ENCODE data around the gene LSS. TPM values are rescaled to one million over a fixed set of nuclear protein-coding genes. Genes with fewer than 3 reads are reported as not detected.

Gene LSS
- total RNA-seq, 2 donors from 2014 or later, result 56.7 to 85.2 TPM

- H3K36me3 Mint-ChIP-seq (ENCODE audit: low read depth), result peaks cover 35% of the 10 kb centered on the region
- Histone ChIP-seq H3K36me3 (ENCODE audit: control insufficient read depth, insufficient read depth, low read length) (peaks cover 6% of the 10 kb centered on the region), H3K27me3 (ENCODE audit: control insufficient read depth, insufficient read depth, low read length, poor library complexity, severe bottlenecking) (no peaks in the 10 kb centered on the region), H3K9me3 (ENCODE audit: control insufficient read depth, low read length) (no peaks in the 10 kb centered on the region), H3K9ac (ENCODE audit: extremely low read depth, low read length, poor library complexity, severe bottlenecking) (no peak overlapping the region), H3K4me3 (ENCODE audit: low read length) (no peak overlapping the region), H3K4me1 (ENCODE audit: control insufficient read depth, insufficient read depth, low read length) (no peaks in the 10 kb centered on the region), H3K27ac (ENCODE audit: low read depth, low read length) (no peak overlapping the region)
- no peak overlapping the region for H3K4me3 Mint-ChIP-seq
- peaks cover 19% of the 10 kb centered on the region for H3K9me3 Mint-ChIP-seq
- H3K4me1 Mint-ChIP-seq, result no peaks in the 10 kb centered on the region
- DNase-seq, result no peak
- H3K27ac Mint-ChIP-seq, result no peak overlapping the region
- TF ChIP-seq CTCF (conservative IDR thresholded peaks at IDR 0.05), result no peak
- H3K27me3 Mint-ChIP-seq (ENCODE audit: insufficient read depth), result no peaks in the 10 kb centered on the region
- 94 to 97% methylated on average over 14 to 31 of the region's 32 CpGs for WGBS, 2 experiments (ENCODE audit: insufficient coverage in 1 of 2, insufficient read length in 1 of 2)
Observed at GRCh38 chr21:46159841-46160656, 68.5 kb downstream of the LSS start.

GRCh38 chr21:46159390-46159789 lies 69.2 kb downstream of the LSS start:
- Mint-ChIP-seq H3K27me3 (ENCODE audit: insufficient read depth) (no peaks in the 10 kb centered on the region), H3K27ac (no peak overlapping the region), H3K4me3 (no peak overlapping the region), H3K9me3 (peaks cover 19% of the 10 kb centered on the region), H3K4me1 (no peaks in the 10 kb centered on the region), H3K36me3 (ENCODE audit: low read depth) (peaks cover 30% of the 10 kb centered on the region)
- WGBS, 2 experiments (ENCODE audit: insufficient coverage in 1 of 2, insufficient read length in 1 of 2), result 93 to 95% methylated on average over 11 to 12 of the region's 12 CpGs
- no peak for DNase-seq
- Histone ChIP-seq H3K9ac (ENCODE audit: extremely low read depth, low read length, poor library complexity, severe bottlenecking) (no peak overlapping the region), H3K27me3 (ENCODE audit: control insufficient read depth, insufficient read depth, low read length, poor library complexity, severe bottlenecking) (no peaks in the 10 kb centered on the region), H3K36me3 (ENCODE audit: control insufficient read depth, insufficient read depth, low read length) (peaks cover 6% of the 10 kb centered on the region), H3K9me3 (ENCODE audit: control insufficient read depth, low read length) (no peaks in the 10 kb centered on the region), H3K4me1 (ENCODE audit: control insufficient read depth, insufficient read depth, low read length) (no peaks in the 10 kb centered on the region), H3K27ac (ENCODE audit: low read depth, low read length) (no peak overlapping the region), H3K4me3 (ENCODE audit: low read length) (no peak overlapping the region)
- no peak for TF ChIP-seq CTCF (conservative IDR thresholded peaks at IDR 0.05)

GRCh38 chr21:46158666-46159300 lies 69.8 kb downstream of the LSS start:
- Mint-ChIP-seq H3K9me3 (peaks cover 19% of the 10 kb centered on the region), H3K36me3 (ENCODE audit: low read depth) (peaks cover 24% of the 10 kb centered on the region), H3K4me3 (no peak overlapping the region), H3K27ac (no peak overlapping the region), H3K4me1 (no peaks in the 10 kb centered on the region), H3K27me3 (ENCODE audit: insufficient read depth) (no peaks in the 10 kb centered on the region)
- no peaks in the 10 kb centered on the region for H3K27me3 ChIP-seq (ENCODE audit: control insufficient read depth, insufficient read depth, low read length, poor library complexity, severe bottlenecking)
- 91 to 100% methylated on average over 7 to 10 of the region's 10 CpGs for WGBS, 2 experiments (ENCODE audit: insufficient coverage in 1 of 2, insufficient read length in 1 of 2)
- H3K4me3 ChIP-seq (ENCODE audit: low read length), result no peak overlapping the region
- peaks cover under 1% of the 10 kb centered on the region for H3K4me1 ChIP-seq (ENCODE audit: control insufficient read depth, insufficient read depth, low read length)
- no peak for DNase-seq
- no peak overlapping the region for H3K27ac ChIP-seq (ENCODE audit: low read depth, low read length)
- no peak for TF ChIP-seq CTCF (conservative IDR thresholded peaks at IDR 0.05)
- peaks cover 6% of the 10 kb centered on the region for H3K36me3 ChIP-seq (ENCODE audit: control insufficient read depth, insufficient read depth, low read length)
- no peaks in the 10 kb centered on the region for H3K9me3 ChIP-seq (ENCODE audit: control insufficient read depth, low read length)
- H3K9ac ChIP-seq (ENCODE audit: extremely low read depth, low read length, poor library complexity, severe bottlenecking), result no peak overlapping the region

Measured in endodermal cell (in vitro differentiated cells).